Neuronal stem cell (in vitro differentiated cells): ENCODE results near the gene FBL. TPM values are rescaled to one million over a fixed set of nuclear protein-coding genes. Genes with fewer than 3 reads are reported as not detected.
"Not testable (repeated sequence)": the region's sequence is repeated elsewhere in the genome, so short reads cannot be mapped to it uniquely, and the experiment has no call there.

Source experiments
- DNase-seq: peaks from one replicate; pipeline ENCODE4 v3.0.0-alpha.2; 2013; ENCODE audit warnings: low spot score
- H2AFZ ChIP-seq: one replicate; pipeline ENCODE4 v1.6.1; 2013; ENCODE audit warnings: mild to moderate bottlenecking, low read length, inconsistent platforms
- H2AK5ac ChIP-seq: 2 replicates; pipeline ENCODE4 v1.6.1; 2013; ENCODE audit warnings: low read depth, mild to moderate bottlenecking, inconsistent platforms, low read length, moderate library complexity, mixed read lengths
- H2BK120ac ChIP-seq: 2 replicates; pipeline ENCODE4 v1.6.1; 2013; ENCODE audit warnings: low read depth, mild to moderate bottlenecking, inconsistent platforms, low read length, moderate library complexity, mixed read lengths
- H2BK12ac ChIP-seq: one replicate; pipeline ENCODE4 v1.6.1; 2013; ENCODE audit warnings: low read length, inconsistent platforms
- H2BK15ac ChIP-seq: 2 replicates; pipeline ENCODE4 v1.6.1; 2013; ENCODE audit warnings: mild to moderate bottlenecking, low read length, inconsistent platforms, mixed read lengths
- H2BK5ac ChIP-seq: one replicate; pipeline ENCODE4 v1.6.1; 2013; ENCODE audit warnings: inconsistent platforms, mild to moderate bottlenecking, low read length, moderate library complexity
- H3K14ac ChIP-seq: one replicate; pipeline ENCODE4 v1.6.1; 2013; ENCODE audit warnings: low read length, inconsistent platforms
- H3K18ac ChIP-seq: 2 replicates; pipeline ENCODE4 v1.6.1; 2013; ENCODE audit warnings: low read length, inconsistent platforms
- H3K23ac ChIP-seq: 2 replicates; pipeline ENCODE4 v1.6.1; 2013; ENCODE audit warnings: low read depth, mild to moderate bottlenecking, mixed read lengths, low read length, inconsistent platforms; ENCODE audit not compliant: poor library complexity
- H3K27ac ChIP-seq: replicated peaks from 3 replicates; pipeline ENCODE4 v1.5.1; 2013; ENCODE audit warnings: low read length, inconsistent platforms
- H3K27me3 ChIP-seq, 3 experiments: 2 replicates each; pipeline ENCODE4 v1.6.1; 2013; ENCODE audit warnings: low read length in 3 of 3, mild to moderate bottlenecking in 2 of 3, inconsistent platforms in 1 of 3, low read depth in 1 of 3, mixed read lengths in 1 of 3, moderate library complexity in 1 of 3; ENCODE audit not compliant: control insufficient read depth in 3 of 3, insufficient read depth in 3 of 3
- H3K36me3 ChIP-seq, 2 donors: replicated peaks in 1 of 2; 2 replicates each; pipeline ENCODE4 v1.6.1; 2013; ENCODE audit warnings: low read length in 2 of 2; ENCODE audit not compliant: control insufficient read depth in 2 of 2, insufficient read depth in 2 of 2
- H3K4ac ChIP-seq: 2 replicates; pipeline ENCODE4 v1.6.1; 2013; ENCODE audit warnings: inconsistent platforms, mild to moderate bottlenecking, low read length, moderate library complexity
- H3K4me1 ChIP-seq, 2 donors: 1 replicate in 1 of 2; 2 replicates in 1 of 2; pipeline ENCODE4 v1.6.1; 2013; ENCODE audit warnings: low read length in 2 of 2, low read depth in 1 of 2; ENCODE audit not compliant: control insufficient read depth in 2 of 2, insufficient read depth in 1 of 2
- H3K4me2 ChIP-seq: one replicate; pipeline ENCODE4 v1.6.1; 2013; ENCODE audit warnings: mild to moderate bottlenecking, low read length, inconsistent platforms; ENCODE audit not compliant: insufficient read depth, poor library complexity, severe bottlenecking
- H3K4me3 ChIP-seq, 2 donors: 2 replicates each; pipeline ENCODE4 v1.5.1; 2013; ENCODE audit warnings: low read length in 2 of 2, mild to moderate bottlenecking in 2 of 2, inconsistent platforms in 1 of 2, moderate library complexity in 1 of 2
- H3K79me1 ChIP-seq: one replicate; pipeline ENCODE4 v1.6.1; 2013; ENCODE audit warnings: low read depth, mild to moderate bottlenecking, inconsistent platforms, low read length, moderate library complexity
- H3K9ac ChIP-seq: one replicate; pipeline ENCODE4 v1.6.1; 2013; ENCODE audit warnings: mild to moderate bottlenecking, low read depth, low read length, inconsistent platforms; ENCODE audit not compliant: poor library complexity
- H3K9me3 ChIP-seq, 2 donors: replicated peaks in 1 of 2; 2 replicates each; pipeline versions ENCODE3 to v1.6.1; 2013; ENCODE audit warnings: low read length in 2 of 2, mild to moderate bottlenecking in 2 of 2, inconsistent platforms in 1 of 2, low read depth in 1 of 2, mixed read lengths in 1 of 2, moderate library complexity in 1 of 2; ENCODE audit not compliant: control insufficient read depth in 2 of 2, insufficient read depth in 1 of 2
- H4K8ac ChIP-seq: one replicate; pipeline ENCODE4 v1.6.1; 2013; ENCODE audit warnings: low read depth, mild to moderate bottlenecking, inconsistent platforms, low read length, moderate library complexity
- H4K91ac ChIP-seq: one replicate; pipeline ENCODE4 v1.6.1; 2013; ENCODE audit warnings: low read length, low read depth, mild to moderate bottlenecking, inconsistent platforms; ENCODE audit not compliant: poor library complexity
- WGBS, 2 donors: extraction: QIAGEN DNeasy Blood & Tissue Kit; methylation state at CpG; one replicate each; pipeline ENCODE4 v1.1.7; 2013; ENCODE audit warnings: missing lambda C conversion rate in 2 of 2, mixed read lengths in 1 of 2; ENCODE audit not compliant: insufficient read length in 2 of 2, insufficient replicate concordance in 1 of 2; ENCODE audit errors: extremely low coverage in 2 of 2; 5-methylcytosine and 5-hydroxymethylcytosine counted together
- polyA plus RNA-seq, 2 experiments: library from polyadenylated mRNA; stranded (reverse); fragments of 200-250 nt; gene quantifications; one replicate each; pipeline ENCODE4 v1.2.3, GENCODE V29; 2013

FBL gene
- polyA plus RNA-seq (2013, experiment 1 of 2): 435 TPM
- polyA plus RNA-seq (2013, experiment 2 of 2): 415 TPM

DNA sequence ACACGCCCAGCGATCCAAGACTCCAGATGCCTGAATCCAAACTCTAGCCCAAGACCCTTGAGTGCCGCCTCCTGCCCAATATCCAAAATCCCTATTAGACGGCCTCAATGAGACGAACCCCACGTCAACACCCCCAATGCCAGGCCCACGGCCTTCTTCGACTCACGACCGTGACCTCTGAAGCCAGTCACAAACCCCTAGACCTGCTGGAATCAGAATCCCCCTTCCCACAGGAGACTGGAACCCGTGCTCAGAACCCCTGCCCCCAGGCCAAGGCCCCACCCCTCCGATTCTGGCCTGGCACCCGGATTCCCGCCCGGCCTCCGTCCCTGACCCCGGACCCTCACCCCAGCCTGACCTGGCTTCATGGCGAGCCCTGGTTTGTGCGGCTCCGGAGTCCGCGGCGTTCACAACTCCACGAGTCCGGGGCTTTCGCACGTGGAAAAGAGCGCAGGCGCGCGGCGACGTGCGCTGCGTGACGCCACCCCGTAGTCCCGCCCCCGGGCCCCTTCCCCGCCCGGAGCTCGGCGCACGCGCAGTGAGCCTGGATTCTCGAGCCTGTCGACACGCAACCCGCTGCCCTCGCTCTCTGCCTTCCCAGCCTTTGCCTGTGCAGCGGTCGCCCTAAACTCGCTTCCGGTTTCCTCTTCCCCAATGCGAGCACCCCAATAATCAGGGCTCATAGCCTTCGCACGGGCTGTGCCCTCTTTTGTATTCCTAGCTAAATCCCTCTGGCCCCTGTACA lies at the start of gene FBL:
TSS of gene FBL (minus strand) at position 447 of the 745 bp plus-strand sequence. CDS start at position 368, 79 bp downstream.
- Histone ChIP-seq H4K8ac (no peak within 1 kb of the TSS), H3K18ac (peak within 1 kb of the TSS; percentile 57), H3K27me3 (peaks cover 0 to 11% (median 0%) of the 10 kb centered on the region in 3 experiments), H3K79me1 (peaks cover 6% of the 10 kb centered on the region), H2BK120ac (no peak within 1 kb of the TSS), H3K4me2 (peak within 1 kb of the TSS; percentile 71), H4K91ac (no peak within 1 kb of the TSS), H2AFZ (peak within 1 kb of the TSS; percentile 89), H3K4ac (no peak within 1 kb of the TSS), H2BK15ac (no peak within 1 kb of the TSS), H3K4me3 (peak within 1 kb of the TSS; percentile 89 to 98), H3K36me3 (peaks cover 0 to 6% of the 10 kb centered on the region in 2 donors), H3K14ac (no peak within 1 kb of the TSS), H3K9me3 (no peaks in the 10 kb centered on the region), H3K27ac (peak within 1 kb of the TSS; percentile 43), H3K9ac (peak within 1 kb of the TSS; percentile 84), H2AK5ac (peak within 1 kb of the TSS; percentile 33), H2BK5ac (no peak within 1 kb of the TSS), H2BK12ac (peak within 1 kb of the TSS; percentile 11), H3K4me1 (peaks cover 11 to 20% of the 10 kb centered on the region in 2 donors), H3K23ac (peak within 1 kb of the TSS; percentile 50)
- peak; percentile 88 for DNase-seq
- WGBS, 2 donors: no CpG with 5 or more reads among the region's 57 CpGs

DNA sequence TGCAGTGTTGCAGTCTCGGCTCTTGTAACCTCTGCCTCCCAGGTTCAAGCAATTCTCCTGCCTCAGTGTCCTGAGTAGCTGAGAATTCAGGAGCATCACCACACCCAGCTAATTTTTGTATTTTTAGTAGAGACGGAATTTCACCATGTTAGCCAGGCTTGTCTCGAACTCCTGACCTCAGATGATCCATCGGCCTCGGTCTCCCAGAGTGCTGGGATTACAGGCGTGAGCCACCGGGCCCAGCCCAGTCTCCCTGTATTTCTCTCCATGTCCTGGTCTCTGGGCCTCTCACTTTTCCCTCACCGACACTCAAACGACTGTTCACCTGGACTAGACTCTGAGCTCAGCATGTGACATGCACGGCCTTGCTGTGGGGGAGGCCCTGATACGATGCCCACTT lies 48.9 kb upstream of the FBL start:
- not testable (repeated sequence) for H3K9me3 ChIP-seq, H3K79me1 ChIP-seq, H2BK5ac ChIP-seq, H2BK15ac ChIP-seq, H3K4me2 ChIP-seq, H3K14ac ChIP-seq, H3K36me3 ChIP-seq, H3K18ac ChIP-seq, H3K4me1 ChIP-seq, H3K9ac ChIP-seq, H3K27ac ChIP-seq, H4K8ac ChIP-seq, H2BK120ac ChIP-seq, H3K27me3 ChIP-seq, H3K23ac ChIP-seq, H3K4me3 ChIP-seq, DNase-seq, H2BK12ac ChIP-seq, H4K91ac ChIP-seq, H2AFZ ChIP-seq, H3K4ac ChIP-seq, H2AK5ac ChIP-seq
- no CpG with 5 or more reads among the region's 11 CpGs for WGBS, 2 donors

DNA sequence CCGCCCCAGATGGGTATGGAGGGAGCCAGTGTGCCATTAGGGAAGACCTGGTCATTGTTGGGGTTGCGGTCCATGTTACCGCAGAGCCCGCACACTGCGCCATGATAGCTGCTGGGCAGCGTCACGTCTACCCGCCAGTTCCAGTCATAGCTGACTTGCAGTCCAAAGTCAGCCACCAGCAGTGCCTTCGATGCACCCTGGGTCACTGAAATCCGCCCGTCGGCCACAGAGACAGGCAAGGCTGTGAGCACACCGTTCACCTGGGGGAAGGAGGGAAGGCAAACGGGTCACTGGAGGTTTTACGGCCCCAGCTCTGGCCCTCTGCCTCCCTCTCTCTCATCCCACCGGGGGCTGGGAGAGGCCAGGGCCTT lies 48.0 kb upstream of the FBL start:
- WGBS, 2 donors: no CpG with 5 or more reads among the region's 16 CpGs
- not testable (repeated sequence) for H2BK15ac ChIP-seq, H3K4me1 ChIP-seq, H2AFZ ChIP-seq, H2BK120ac ChIP-seq, H3K4ac ChIP-seq, DNase-seq, H3K4me3 ChIP-seq, H3K27me3 ChIP-seq, H3K9me3 ChIP-seq, H3K9ac ChIP-seq, H3K4me2 ChIP-seq, H2AK5ac ChIP-seq, H3K14ac ChIP-seq, H2BK12ac ChIP-seq, H2BK5ac ChIP-seq, H4K91ac ChIP-seq, H4K8ac ChIP-seq, H3K27ac ChIP-seq, H3K36me3 ChIP-seq, H3K79me1 ChIP-seq, H3K23ac ChIP-seq, H3K18ac ChIP-seq

GRCh38 chr19:39893366-39894235 lies 47.4 kb upstream of the FBL start:
- not testable (repeated sequence) for H3K4me1 ChIP-seq, H3K23ac ChIP-seq, H3K14ac ChIP-seq, H3K27ac ChIP-seq, H3K27me3 ChIP-seq, H3K4ac ChIP-seq, H4K91ac ChIP-seq, DNase-seq, H2BK5ac ChIP-seq, H3K9ac ChIP-seq, H4K8ac ChIP-seq, H2BK15ac ChIP-seq, H3K4me2 ChIP-seq, H3K36me3 ChIP-seq, H3K9me3 ChIP-seq, H2AFZ ChIP-seq, H3K4me3 ChIP-seq, H3K79me1 ChIP-seq, H2BK120ac ChIP-seq, H2AK5ac ChIP-seq
- peak overlapping the region; percentile 71 for H3K18ac ChIP-seq
- peak overlapping the region; percentile 73 for H2BK12ac ChIP-seq
- no CpG with 5 or more reads among the region's 29 CpGs for WGBS, 2 donors
